GM18526 (cell line): ENCODE data around the gene NEK10.

ENCODE experiments used
- POLR2A ChIP-seq: IDR thresholded peaks from 3 replicates; pipeline ENCODE4 v1.6.1; 2011; ENCODE audit not compliant: insufficient read length; ENCODE audit errors: extremely low read depth

The NEK10 gene

GRCh38 chr3:27357665-27358258 lies 11.4 kb downstream of the NEK10 start:
- no peak for TF ChIP-seq POLR2A

- no peak for TF ChIP-seq POLR2A
Observed at GRCh38 chr3:27356976-27357375, 12.2 kb downstream of the NEK10 start.

DNA sequence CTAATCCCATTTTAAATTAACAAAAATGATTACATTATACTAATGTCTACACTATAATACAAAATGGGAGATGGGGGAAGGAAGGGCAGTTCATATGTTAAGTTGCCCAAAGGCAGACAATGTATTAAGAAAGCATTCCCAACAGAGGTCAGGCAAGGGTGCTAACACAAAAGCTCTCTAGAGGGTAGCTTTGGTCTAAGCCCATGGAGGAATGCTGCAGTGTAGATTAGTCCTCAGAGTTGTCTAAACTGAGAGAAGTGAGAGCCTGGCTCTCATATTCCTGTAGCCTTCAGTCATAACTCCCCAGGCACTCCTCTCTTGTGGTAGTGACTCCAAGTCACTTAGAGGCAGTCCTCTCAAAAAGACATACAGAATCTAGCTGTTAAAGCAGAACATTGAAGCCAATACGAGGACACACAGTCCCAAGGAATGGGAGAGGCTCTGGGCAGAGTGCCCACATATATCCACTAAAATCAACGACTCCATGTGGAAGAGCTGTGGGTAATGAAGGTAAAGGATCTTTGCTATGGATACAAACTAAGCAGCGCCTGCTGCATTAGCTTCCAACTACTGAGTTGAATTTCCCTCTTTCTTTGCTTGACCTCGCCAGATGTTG lies 14.5 kb downstream of the NEK10 start:
- no peak for TF ChIP-seq POLR2A

GRCh38 chr3:27354161-27354560 lies 15.0 kb downstream of the NEK10 start:
- TF ChIP-seq POLR2A: no peak

DNA sequence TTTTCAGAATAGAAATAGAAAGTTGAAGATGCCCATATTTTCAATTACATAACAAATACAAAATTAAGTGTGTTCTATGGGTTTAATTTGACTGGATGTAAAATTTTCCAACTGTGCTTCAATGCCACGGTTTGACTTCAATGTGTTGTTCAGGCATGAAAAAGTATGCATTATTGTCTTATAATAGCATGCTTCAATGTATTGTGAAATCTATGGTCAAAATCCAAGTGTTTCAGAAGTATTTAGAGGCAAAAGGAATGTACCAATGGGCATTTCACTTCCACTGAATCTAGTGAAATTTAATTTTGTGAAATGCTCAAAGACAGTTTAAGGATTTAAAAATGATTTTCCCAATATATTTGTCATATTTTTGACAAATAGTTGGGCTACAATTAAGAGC lies 16.0 kb downstream of the NEK10 start:
- no peak for TF ChIP-seq POLR2A

DNA sequence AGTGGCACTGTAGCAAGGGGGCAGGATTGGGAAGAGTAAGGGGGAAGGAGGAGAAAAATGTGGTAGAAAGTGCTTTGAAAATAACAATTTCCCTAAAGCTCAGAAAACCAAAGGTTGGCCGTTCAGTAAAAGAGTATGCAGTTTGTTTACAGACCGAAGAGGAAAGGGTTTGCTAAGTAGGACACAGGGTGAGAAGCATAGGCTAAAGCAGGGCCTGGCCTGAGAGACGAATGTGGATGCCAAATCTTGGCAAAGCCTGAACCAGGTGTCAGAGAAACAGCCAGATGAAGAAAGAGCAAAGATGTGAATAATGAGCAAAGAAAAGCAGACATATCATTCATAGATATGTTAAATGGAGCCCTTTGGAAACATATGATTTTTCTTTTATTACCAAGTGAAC lies 17.1 kb downstream of the NEK10 start:
- TF ChIP-seq POLR2A: no peak

DNA sequence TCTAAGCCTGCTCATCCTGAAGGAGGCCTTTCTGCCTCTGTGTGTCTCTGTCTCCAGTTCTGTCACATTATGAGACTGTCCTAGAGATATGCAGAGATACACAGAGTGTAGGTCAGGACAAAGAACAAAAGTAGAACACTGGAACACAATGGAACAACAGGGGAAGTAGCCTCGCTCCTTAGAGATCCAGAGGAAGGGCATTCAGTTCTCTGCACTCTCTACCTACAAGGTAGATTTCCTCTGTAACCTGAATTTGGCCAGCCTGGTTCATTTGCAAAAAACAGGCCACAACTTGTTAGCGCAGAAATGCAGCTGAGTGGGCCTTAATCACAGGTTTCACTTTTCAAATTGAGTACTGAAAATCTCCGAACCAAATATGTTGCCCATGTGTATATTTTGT lies 19.4 kb downstream of the NEK10 start:
- no peak for TF ChIP-seq POLR2A

GRCh38 chr3:27345959-27346865 lies 23.0 kb downstream of the NEK10 start:
- no peak for TF ChIP-seq POLR2A

DNA sequence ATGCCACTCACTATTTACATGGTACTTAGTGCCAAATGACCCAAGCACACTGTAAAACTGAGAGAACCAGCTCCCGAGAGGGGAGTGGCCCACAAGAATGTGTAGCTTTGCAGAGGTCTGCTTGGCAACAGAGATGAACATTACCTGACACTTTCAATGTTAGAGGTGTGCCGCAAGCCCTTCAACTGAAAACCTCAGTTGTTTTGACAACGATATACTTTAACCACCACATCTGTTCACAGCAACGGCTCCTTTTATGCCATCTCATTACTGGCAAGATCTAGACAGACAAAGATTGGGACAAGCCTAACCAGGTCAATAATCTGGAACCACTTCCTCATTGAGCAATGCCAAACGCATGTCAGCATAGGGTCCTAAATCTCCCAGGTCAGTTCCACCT lies 23.7 kb downstream of the NEK10 start:
- no peak for TF ChIP-seq POLR2A

- no peak for TF ChIP-seq POLR2A
Observed at GRCh38 chr3:27345045-27345444, 24.1 kb downstream of the NEK10 start.

GRCh38 chr3:27344192-27344591 lies 25.0 kb downstream of the NEK10 start:
- TF ChIP-seq POLR2A: no peak

DNA sequence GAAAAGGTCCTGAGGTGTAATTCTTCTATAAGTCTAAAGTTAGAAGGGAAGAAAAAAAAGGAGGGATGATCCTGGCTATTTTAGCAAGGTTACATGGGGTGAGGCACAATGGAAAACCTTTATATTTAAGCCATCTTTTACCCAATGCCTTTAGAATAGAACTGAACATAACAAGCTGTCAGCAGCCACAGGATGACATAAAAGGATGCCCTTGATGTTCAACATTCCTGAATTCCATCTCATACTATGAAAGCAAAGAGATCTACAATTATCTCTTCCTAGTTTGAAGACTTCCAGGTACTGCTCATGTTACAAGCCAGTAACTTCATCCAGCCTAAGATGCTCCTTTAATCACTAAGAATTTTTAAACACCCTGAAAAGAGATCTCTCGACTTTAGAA lies 26.9 kb downstream of the NEK10 start:
- TF ChIP-seq POLR2A: no peak

- no peak for TF ChIP-seq POLR2A
Observed at GRCh38 chr3:27340534-27340933, 28.6 kb downstream of the NEK10 start.

- no peak for TF ChIP-seq POLR2A
Observed at GRCh38 chr3:27335571-27335970, 33.6 kb downstream of the NEK10 start.

DNA sequence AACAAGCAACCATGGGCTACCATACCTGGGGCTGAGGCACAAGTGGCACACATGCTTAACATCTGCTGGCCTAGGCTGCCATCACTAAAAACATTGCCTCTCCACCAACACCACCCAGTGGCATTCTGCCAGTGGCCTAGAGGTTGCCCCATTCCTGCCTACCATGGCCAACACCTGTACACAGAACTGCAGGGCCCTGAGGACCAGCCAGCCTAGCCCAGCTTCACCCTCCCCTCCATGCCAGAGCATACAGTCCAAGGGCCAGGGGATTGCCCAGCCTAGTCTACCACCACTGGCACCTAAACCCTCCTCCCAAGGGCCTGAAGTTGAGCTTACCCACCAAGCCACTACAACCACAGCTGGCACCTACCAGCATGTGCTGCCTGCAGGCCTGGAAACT lies 35.3 kb downstream of the NEK10 start:
- TF ChIP-seq POLR2A: no peak
